ENCODE results near the gene FAM83G. TPM values are rescaled to one million over a fixed set of nuclear protein-coding genes. Genes with fewer than 3 reads are reported as not detected.

Gene FAM83G
- polyA plus RNA-seq, 1 donor: 0.18 TPM

DNA sequence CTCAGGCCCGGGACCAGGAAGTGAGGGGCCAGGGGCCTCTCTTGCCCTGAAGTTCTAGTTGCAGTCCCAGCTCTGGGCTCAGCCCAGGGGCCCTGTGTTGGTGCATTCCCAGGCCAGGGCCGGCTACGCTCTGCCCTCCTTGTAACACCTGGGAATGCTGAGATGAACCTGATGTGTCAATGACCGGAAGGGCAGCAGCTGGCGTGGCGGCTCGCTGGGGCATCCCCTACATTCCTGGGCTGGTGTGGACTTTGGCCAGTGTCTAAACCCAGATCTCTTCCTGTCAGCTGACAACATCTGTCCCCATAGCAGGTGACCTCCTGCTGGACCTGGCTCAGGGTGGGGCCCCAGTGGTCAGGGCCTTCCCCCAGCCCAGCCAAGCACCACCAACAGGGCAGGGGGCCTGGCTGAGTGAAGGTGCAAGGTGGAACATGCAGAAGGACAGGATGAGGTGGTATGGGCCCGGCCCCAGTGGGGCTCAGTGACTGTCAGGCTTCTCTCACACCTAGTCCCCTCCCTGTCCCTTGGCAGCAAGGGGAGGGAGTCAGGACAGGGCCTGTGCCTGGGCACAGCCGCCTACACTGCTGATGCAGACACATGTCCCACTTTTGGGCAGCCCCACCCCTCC lies 15.9 kb downstream of the FAM83G start:
- no peak for DNase-seq (ENCODE audit: low read depth)

DNA sequence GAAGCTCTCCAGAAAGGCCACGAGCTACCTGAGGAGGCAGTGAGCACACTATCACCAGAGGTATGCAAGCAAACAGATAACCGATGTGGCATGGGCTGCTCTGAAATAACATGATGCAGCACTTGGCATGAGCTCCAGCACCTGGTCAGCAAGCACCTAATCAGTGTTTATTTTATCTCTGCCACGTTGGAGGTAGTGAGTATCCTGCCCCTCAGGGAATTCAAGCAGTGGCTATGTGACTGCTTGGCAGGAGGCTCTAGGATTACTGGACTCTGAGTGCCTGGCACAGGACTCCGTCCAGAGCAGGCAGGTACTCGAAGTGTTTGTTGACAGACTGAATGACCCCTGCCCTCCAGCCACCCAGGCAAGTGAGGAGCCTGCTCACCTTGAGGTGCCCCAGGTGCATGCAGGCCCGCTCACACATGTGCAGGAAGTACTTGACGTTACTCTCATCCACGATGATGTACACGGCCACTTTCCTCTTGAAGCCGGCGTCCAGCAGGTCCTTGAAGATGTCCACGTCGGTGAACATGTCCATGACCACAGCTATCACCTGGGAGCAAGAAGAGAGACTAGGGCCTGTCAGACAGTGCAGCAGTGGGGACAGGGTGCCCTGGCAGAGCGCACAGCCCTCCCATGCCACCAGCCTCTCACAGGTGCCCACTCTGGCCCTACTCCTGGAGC lies 16.6 kb downstream of the FAM83G start:
- DNase-seq (ENCODE audit: low read depth): no peak

DNA sequence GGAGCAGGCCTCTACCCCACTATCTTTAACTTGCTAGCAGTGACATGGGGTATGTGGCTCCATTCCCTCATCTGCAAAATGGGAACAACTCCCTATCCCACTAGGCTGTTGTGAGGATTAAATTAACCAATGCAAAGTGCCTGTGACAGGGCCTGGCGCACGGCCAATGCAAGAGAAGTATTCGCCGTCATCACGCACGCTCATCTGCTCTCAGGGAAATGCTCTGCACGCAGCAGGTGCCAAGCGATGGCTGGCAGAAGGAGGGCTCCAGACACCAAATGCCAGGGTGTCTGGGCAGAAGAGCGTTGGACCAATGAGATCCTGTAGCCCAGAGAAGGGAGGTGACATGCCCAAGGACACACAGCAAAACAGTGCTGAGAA lies 17.3 kb downstream of the FAM83G start:
- DNase-seq (ENCODE audit: low read depth): no peak

DNA sequence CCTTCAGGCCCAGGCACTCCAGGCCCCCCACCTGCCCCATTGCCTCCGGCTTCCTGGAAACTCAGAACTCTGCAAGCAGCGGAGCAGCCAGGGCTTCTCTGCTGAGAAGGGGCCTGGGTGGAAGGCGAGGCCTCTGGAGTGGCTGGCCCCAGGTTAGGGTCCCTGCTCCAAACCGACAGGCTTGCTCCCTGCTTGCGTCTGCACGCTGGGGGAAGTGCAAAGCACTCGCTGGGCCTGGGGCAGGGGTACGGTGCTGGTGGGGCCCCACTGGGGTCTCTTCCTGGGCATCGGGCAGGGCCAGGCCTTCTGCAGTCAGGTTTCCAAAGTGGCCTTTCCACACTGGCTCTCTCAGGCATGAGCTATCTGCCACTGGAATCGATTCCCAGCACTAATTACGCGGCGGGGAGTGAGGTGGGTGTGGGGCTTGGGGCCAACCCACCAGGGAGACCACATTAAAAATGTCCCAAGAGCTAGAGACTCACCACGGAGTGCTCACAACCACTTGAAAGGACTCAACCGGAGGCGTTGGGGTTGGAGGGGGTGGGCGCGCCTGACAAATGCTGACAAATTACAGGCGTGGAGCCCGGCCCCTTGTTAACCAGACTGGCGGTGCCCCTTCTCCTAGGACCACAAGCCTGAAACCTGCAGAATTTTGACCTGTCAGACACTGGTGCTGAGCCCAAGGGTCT lies 17.9 kb downstream of the FAM83G start:
- no peak for DNase-seq (ENCODE audit: low read depth)

DNA sequence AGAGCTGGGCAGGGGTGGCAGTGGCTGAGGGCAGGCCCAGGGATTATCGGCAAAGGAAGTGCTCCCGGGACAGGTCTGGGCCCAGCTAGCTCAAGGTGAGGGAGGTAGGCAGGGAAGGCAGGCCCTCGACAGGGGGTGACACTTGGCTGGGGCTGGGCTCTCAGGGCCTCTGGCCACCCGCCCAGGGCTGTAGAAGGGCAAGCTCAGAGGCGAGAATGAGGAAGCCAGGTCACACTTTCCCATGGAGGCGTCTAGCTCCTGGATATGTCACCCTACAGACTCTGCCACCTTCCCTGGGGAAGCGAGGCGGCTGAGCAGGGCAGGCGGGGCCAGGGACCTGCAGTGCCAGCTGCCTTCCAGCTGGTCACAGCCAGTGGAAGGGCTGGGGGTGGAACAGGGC lies 19.1 kb downstream of the FAM83G start:
- DNase-seq (ENCODE audit: low read depth): no peak

DNA sequence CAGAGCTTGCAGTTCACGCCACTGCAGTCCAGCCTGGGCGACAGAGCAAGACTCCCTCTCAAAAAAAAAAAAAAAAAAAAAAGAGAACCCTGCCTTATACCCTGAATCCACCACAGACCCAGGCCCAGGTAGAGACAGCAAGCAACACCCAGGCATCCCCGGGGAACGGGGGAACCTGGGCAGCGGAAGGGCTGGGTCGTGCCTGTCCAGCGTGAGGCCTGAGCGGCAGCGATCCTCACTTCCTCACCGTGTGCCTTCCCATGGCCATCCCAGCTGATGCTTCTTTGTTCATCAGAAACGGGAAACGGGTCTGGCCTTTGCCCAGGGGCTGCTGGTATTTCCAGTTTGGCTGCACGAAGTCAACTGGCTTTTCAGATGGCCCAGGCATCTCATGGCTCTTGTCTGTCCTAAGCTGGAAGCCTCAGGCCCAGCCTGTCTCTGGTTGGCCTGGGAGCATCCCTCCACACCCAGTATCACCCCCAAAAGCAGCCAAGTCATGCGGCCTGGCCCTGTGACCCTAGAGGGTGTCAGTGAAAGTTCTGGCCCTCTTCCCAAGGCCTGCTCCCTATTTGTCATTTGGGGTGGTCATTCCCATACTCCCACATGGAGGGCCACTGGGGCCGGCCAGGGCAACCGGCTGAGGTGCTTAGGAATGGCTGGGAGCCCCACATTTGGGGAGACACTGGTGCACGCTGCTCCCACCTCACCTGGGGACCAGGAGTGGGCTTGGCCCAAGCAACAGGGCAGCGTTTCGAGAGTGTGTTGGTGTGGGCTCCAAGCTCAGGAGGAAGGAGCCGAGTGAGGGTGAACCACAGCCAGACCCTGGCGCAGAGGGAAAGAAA lies 20.1 kb downstream of the FAM83G start:
- DNase-seq (ENCODE audit: low read depth): no peak

DNA sequence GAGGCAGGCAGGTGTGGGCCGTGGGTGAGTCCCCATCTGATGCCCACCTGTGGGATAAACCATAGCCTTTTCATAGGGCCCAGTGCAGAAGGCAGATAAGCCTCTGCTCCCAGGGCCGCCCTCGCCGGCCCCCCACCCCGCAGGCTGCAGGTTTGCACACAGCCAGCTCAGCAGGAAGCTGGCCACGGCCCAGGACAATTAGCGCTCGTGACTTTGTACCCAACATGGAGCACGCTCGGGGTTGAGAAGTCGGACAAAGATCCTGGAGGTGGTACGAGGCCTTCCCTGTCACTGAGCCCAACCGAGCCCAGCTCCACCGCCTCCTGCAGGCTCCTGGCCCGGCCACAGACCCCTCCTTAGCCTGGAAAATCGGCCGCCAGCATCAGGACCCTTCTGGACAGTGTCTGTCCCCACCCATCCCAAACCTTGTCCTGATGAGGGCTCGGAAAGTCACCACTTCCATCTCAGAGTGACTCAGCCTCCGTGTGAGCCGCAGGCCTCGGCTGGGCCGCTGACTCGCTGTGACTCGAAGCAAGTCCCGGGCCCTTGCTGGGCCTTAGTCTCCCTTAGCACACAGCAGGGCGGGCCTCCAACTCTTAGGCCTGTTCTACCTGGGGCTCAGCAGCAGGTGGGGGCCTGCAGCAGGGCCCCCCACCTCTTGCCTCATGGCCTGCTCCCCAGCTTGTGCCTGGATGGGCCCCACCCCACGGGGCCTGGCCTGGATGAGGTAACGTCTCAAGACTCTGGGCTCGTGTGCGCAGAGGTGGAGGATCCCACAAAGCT lies 22.7 kb downstream of the FAM83G start:
- DNase-seq (ENCODE audit: low read depth): no peak

DNA sequence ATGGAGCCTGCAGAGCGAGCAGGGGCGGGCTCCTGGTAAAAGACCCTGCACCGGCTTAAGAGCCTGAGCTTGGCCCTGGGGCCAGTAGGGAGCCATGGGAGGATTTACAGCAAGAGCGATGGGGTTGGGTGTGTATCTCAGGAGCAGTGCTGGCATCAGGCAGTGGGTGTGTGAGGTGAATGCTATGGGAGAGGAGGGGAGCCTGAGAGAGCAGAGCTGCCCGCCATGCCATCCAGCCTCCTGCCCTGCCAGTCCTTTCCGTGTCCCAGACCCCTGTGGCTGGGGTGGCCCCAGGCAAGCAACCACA lies 23.3 kb downstream of the FAM83G start:
- DNase-seq (ENCODE audit: low read depth): no peak

DNA sequence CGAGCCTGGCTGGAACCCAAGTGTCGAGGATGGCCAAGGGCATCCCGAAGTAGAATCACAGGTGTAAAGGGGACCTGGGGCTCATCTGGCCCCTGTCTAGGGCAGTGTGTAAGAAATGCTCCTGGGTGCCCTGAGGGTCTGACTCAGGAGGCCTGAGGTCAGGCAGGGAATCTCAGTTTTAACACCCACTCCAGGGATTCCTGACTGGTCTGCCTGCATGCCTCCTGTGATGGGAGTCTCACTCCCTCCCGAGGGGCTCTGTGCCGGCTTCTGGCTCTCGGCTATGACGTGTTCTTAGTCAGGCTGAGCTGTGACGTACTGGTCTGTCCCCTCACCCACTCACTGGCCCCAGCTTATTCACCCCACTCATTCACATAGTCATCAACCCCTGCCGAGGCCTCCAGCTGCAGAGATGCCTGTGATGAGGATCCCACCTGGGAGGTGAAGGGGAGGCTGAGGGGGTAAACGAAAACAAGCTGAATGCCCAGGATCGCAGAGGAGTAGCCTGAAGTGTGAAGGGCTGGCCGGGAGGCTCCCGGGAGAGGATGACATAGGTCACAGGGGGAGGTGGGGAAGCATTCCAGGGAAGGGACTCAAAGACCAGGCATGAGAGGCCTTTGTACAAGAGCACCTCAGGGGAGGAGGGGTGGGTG lies 23.8 kb downstream of the FAM83G start:
- DNase-seq (ENCODE audit: low read depth): no peak

DNA sequence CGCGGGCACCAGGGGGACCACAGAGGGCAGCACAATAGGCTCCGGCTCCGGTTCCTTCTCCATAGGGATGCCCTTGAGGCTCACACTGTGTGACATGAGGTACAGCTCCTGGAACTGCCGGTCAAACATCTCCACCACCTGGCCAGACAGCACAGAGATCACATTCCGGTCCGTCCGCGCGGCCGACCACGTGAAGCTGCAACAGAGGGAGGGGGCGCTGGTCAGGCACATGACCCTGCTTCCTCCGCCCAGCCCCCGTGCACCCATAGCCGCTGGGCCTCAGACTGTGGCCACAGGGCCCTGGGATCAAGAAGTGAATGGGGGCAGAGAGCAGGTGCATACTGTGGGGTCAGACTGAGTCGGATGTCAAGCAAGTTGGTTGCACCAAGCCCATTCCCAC lies 25.9 kb downstream of the FAM83G start:
- no peak for DNase-seq (ENCODE audit: low read depth)

DNA sequence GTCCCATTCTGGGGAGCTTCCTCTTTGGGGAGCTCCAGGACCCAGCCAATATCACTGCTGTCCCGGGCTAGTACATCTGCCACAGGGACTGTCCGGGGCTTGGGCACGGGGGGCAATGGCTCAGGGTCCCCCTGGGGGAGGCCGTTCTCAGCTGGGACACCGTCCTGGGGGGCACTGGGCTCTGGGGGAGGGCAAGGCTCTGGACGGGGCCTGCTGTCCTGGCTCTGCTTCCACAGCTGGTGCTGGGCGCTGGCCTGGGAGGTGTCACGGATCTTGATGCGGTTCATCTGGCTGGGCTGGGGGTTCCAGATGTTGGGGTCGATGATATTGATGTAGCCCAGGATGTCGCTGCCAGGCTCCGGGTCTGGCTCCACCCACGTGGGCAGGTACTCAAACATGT lies 26.5 kb downstream of the FAM83G start:
- no peak for DNase-seq (ENCODE audit: low read depth)

DNA sequence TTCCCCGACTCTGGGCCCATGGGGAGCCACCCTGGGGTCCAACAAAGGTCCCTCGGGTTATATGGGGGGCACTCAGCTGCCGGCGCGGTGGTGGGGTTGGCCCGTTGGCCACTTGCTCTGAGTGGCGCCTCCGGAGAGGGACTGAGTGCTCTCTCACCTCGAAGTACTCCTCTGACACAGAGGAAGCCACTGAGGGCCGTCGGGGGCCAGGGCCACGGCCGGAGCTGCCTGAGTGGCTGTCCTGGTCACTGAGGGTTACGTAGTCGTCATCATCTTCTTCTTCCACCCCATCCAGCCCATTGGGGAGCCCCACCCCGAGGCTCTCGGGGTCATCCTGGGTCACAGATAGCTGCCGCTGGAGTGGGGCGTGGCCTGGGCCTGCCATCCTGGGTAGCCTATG lies 26.9 kb downstream of the FAM83G start:
- DNase-seq (ENCODE audit: low read depth): no peak

DNA sequence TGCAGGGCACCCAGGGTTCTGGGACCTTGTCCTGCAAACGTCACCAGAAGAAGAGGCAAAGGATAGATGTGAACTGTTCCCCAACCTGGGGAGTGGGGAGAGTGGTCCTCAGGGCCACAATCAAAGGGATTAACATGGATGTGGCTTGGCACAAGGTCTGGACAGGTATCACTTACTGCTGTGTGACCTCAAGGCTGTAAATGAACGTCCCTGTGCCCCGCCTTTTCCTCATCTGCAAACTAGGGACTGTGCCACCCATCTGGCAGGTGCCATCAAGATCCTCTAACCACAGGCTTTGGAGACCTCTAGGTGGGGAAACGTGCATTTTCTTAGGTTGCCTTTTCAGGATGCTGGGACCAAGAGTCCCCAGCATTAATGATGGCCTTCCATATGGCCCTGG lies 27.5 kb downstream of the FAM83G start:
- no peak for DNase-seq (ENCODE audit: low read depth)

DNA sequence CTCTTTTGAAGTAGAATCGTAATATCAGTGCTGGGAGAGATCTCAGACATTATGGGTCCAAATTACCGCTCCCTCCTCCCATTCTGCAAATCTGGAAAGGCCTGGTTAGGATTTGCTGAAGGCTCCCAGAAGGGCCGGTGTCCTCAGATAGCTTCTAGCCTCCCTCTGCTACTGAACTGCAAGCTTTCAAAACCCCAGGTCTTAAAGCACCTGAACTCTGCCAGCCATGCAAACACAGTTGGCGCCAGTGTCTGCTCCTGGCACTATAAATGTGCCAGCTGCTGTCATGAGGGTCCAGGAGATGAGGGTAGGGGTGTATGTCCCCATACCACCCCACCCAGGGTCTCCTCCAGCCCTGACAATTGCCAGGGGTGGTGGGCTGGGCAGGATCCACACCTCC lies 28.4 kb downstream of the FAM83G start:
- no peak for DNase-seq (ENCODE audit: low read depth)

DNA sequence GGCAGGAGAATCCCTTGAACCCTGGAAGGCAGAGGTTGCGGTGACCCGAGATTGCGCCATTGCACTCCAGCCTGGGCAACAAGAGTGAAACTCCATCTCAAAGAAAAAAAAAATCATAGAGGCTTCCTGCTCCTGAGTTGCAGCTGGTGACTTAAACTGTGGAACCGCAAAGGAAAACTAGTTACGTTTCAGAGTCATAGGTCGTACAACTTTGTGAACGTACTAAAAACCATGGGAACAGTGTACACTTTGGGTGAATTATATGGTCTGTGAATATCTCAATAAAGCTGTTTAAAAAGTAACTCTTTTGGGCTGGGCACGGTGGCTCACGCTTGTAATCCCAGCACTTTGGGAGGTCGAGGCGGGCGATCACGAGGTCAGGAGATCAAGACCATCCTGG lies 29.0 kb downstream of the FAM83G start:
- no peak for DNase-seq (ENCODE audit: low read depth)

DNA sequence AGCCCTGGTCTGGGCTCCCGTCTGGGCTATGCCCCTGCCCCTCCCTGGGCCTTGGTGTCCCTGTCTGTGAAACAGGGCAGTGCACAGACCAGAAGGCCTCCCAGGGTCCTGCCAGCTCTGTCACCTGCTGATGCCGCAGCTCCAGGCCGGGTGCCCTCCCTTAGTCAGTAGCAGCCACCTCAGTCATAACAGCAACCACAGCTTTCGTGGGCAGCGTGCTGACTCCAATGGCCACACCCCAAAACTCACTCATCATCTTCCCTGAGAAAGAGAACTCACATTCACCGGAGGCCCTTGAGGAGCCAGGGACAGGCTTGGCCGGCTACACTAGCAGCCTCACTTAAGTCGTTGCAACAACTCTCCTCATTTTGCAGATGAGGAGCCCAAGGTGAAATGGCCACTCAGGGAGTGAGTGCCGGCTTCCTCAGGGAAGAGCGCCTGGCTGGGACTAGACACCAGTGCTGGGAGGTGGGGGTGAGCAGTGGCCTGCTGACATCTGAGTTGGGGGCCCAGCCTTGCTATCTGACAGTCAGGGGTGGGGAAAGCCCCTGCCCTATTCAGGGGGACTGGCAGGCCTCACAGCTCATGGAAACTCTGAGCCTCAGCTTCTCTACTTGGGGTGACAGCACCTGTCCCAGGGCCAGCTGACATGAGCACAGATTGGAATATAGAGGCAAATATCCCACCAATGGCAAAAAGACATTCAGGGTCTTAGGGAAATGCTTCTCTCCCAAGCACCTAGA lies 30.0 kb downstream of the FAM83G start:
- no peak for DNase-seq (ENCODE audit: low read depth)

DNA sequence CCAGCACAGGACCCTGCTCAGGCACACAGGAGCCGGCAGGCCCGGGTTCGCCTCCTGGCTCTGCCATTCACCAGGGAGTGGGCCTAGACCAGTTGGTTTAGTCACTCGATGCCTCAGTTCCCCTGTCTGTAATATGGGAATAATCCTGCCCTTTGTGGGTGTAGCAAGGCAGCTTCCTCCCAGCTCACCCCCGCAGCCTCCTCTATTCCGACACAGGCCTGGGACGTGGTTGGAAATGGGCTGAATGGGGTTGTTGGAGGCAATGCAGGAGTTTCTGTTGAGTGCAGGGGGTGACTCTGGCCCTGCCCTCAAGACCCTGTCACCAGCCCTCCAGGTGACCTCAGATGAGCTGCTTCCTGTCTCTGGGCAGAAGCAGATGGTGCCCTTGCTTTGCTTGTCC lies 32.8 kb downstream of the FAM83G start:
- DNase-seq (ENCODE audit: low read depth): no peak

DNA sequence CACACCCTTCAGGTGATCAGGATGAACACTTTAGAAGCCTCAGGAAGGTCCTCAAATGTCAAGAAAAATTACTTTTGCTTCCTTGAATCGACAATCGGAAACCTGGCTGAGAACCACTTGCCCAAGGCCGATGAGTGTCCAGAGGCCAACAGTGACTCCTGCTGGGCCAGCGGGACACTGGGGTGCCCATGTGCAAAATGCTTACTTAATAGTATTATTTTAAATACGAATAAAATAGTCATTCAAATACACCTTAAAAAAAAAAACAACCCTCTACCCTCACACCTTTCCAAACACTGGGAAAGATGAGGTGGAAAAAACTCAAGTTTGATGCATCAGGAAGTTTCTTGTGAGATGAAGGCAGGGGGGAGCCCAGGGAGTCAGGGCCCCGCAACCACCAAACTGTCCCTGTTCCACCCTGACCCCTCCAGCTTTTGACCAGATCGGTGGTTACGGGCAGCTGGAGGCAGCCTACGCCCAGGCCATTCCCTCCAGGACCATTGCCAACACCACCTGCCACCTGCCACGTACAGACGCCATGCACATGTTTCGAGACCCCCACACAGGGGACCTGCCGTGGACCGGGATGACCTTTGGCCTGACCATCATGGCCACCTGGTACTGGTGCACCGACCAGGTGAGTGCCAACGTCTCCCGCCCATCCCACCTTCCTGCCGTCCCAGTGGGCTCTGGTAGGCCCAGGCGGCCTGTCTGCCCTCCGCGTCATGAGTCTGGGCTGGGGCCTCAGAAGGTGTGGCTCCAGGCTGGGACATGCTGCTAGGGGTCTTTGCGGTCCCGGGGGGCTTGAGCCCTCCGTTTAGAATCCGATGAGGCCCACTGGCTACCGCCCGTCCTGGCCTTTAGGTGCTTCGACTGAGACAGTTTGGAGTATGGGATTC lies 33.7 kb downstream of the FAM83G start:
- no peak for DNase-seq (ENCODE audit: low read depth)
